T-helper 17 cell (primary cell): ENCODE data around the gene GMPPB. TPM values are rescaled to one million over a fixed set of nuclear protein-coding genes. Genes with fewer than 3 reads are reported as not detected.
A peak's percentile ranks its signal among the peaks of the same experiment; 100 is the strongest.

ENCODE experiments used
- ATAC-seq: fragments of 150-1000 bp; cut with Tn5 transposase; 2 replicates; pipeline ENCODE4 v1.10.0; 2021; ENCODE audit warnings: mild to moderate bottlenecking, moderate library complexity
- DNase-seq, 3 donors: peaks; one replicate each; pipeline versions ENCODE4 v3.0.0 to v3.0.0-alpha.2; 2020 to 2021
- H3K9me3 ChIP-seq: one replicate; pipeline ENCODE4 v1.7.0; 2013; ENCODE audit warnings: low read length, mild to moderate bottlenecking; ENCODE audit not compliant: control insufficient read depth, poor library complexity, severe bottlenecking
- H3K27ac Mint-ChIP-seq: one replicate; pipeline ENCODE4 v1.8.0; 2022; ENCODE audit warnings: mild to moderate bottlenecking, moderate library complexity, mixed read lengths
- H3K27me3 Mint-ChIP-seq: one replicate; pipeline ENCODE4 v1.8.0; 2022; ENCODE audit warnings: mixed read lengths
- H3K36me3 Mint-ChIP-seq: one replicate; pipeline ENCODE4 v1.8.0; 2022; ENCODE audit warnings: low read depth, mixed read lengths
- H3K4me1 Mint-ChIP-seq: one replicate; pipeline ENCODE4 v1.8.0; 2022; ENCODE audit warnings: mild to moderate bottlenecking, mixed read lengths
- H3K4me3 Mint-ChIP-seq: one replicate; pipeline ENCODE4 v1.8.0; 2022; ENCODE audit warnings: mild to moderate bottlenecking, moderate library complexity, mixed read lengths
- total RNA-seq, 4 donors: library from RNA in 2 of 4; stranded (reverse) in 2 of 4; gene quantifications; one replicate each; pipeline ENCODE4 v1.2.3 and lab custom pipeline; 2022 to 2026

The GMPPB gene
- total RNA-seq (10 to 100 TPM; 42.9 to 61.9 TPM), total RNA-seq (lab: John Stamatoyannopoulos, UW) (59.8 to 66.2 reads per million in 2 donors)

DNA sequence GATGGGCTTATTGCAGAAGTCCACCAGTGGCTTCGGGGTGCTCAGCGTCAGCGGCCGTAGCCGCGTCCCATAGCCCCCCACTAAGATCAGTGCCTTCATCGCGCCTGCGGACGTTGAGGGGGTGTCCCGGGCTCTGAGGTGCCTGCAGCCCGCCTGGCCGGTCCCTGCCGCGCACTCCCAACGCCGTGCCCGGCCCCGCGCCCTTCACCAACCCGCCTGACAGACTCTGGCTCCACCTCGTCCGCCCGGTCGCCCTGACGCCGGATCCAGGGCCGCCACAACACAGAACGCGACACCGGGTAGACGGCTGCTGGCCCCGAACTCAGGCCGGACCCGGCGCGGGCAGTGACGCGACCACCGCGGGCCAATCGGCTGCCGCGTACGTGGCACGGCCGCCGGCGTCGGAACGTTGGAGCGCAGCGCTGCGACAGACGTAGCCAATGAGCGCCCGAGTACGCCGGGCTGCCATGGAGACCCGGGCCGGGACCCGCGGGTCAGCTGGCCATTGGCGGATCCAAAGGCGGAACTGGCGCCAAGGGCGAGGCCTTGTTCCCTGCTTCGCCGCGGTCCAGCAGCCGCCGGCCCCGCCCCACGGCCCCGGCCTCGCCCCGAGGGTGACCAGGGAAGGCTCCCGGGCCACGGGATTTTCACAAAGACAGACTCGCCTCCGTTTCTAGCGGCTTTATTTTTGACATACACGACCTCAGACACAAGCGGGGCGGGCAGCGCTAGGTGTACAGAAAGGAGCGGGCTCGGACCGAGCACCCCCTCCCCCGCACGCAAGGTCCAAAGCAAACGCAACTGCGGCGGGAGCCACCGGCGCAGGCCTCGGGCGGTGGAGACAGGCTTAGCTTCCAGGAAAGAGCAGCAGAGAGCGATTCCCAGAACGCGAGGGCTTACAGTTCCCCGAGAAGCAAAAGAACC, at the start of gene GMPPB:
TSS of gene GMPPB (minus strand) at position 324 of the 924 bp plus-strand sequence. CDS start at position 99, 225 bp downstream.
- H3K27ac Mint-ChIP-seq: peak within 1 kb of the TSS; percentile 97
- H3K27me3 Mint-ChIP-seq: no peaks in the 10 kb centered on the region
- ATAC-seq (peak; percentile 79), DNase-seq (peak; percentile 88 to 90 (median 89))
- peaks cover 24% of the 10 kb centered on the region for H3K4me1 Mint-ChIP-seq
- H3K4me3 Mint-ChIP-seq: peak within 1 kb of the TSS; percentile 93
- H3K9me3 ChIP-seq: no peaks in the 10 kb centered on the region
- H3K36me3 Mint-ChIP-seq: no peaks in the 10 kb centered on the region

DNA sequence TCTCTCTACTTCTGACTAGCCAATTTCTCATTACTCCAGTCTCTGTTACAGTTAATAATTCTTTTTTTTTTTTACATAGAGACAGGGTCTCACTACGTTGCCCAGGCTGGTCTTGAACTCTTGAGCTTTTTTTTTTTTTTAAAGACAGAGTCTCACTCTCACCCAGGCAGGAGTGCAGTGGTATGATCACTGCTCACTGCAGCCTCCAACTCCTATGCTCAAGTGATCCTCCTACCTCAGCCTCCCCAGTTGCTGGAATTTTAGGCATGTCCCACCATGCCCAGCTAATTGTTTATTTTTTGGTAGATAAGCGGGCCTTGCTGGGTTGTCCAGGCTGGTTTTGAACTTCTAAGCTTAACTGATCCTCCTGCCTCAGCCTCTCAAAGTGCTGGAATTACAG, 49.0 kb upstream of the GMPPB start:
- H3K4me3 Mint-ChIP-seq: no peak overlapping the region
- no peaks in the 10 kb centered on the region for H3K27me3 Mint-ChIP-seq
- no peaks in the 10 kb centered on the region for H3K36me3 Mint-ChIP-seq
- H3K4me1 Mint-ChIP-seq: peaks cover 16% of the 10 kb centered on the region
- H3K9me3 ChIP-seq: no peaks in the 10 kb centered on the region
- DNase-seq: no peak
- no peak for ATAC-seq
- H3K27ac Mint-ChIP-seq: peak overlapping the region; percentile 68

DNA sequence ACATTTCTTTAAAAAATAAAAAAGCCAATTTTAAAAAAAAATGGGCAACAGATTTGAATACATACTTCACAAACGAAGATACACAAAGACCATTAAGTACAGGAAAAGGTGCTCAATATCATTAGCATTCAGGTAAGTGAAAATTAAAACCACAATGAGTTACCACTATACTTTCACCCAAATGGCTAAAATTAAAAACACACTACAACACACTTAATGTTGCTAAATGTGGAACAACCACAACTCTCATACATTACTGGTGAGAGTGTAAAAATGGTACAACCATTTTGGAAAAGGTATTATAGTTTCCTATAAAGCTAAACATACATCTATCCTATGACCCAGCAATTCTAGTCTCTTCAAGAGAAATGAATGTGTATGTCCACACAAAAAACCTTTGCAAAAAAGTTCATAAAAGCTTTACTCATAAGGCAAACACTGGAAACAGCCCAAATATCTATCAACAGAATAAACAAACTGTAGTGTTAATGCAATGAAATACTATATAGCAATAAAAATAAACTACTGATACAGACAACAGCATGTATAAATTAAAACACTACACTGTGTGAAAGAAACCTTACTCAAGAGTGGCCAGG, 47.7 kb upstream of the GMPPB start:
- Mint-ChIP-seq H3K27ac (peak overlapping the region; percentile 9), H3K4me1 (peaks cover 16% of the 10 kb centered on the region), H3K4me3 (no peak overlapping the region), H3K36me3 (no peaks in the 10 kb centered on the region), H3K27me3 (no peaks in the 10 kb centered on the region)
- DNase-seq (no peak), ATAC-seq (no peak)
- H3K9me3 ChIP-seq: no peaks in the 10 kb centered on the region

DNA sequence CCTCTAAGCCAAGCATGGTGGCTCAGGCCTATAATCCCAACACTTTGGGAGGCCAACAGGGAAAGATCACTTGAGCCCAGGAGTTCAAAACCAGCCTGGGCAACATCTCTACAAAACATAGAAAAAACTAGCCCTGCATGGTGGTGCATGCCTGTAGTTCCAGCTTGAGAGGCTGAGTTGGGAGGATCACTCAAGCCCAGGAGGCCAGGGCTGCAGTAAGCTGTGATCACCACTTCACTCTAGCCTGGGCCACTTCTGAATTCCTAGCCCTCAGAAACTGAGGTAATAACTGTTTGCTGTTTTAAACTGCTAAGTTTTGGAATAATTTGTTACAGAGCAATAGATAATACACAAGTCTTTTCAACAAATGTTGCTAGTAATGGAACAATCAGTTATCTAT, 46.2 kb upstream of the GMPPB start:
- Mint-ChIP-seq H3K27ac (no peak overlapping the region), H3K4me3 (no peak overlapping the region)

DNA sequence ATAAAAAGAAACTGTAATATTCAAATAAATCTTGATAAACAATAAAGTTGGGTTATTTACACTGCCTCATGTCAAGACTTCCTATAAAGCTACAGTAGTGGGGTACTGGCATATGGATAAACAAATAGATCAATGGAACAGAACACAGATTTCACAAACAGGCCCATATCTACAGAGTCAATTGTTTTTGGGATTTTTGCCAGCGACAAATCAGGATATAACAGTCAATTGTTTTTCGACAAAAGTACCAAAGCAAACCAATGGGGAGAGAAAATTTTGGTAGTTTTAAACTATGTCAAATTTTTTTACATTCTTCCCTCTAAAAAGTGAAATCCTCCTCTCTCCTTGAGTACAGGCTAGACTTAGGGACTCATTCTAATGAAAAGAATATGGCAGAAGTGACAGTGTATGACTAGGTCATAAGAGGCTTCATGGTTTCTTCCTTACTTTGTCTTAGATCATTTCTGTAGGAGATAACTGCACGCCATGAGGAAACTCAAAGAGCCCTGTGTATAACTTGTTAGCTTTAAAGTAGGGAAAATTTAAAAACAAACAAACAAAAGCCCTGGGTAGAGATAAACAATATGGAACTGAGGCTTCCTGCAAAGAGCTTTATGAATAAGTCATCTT, 45.6 kb upstream of the GMPPB start:
- Mint-ChIP-seq H3K4me3 (no peak overlapping the region), H3K27ac (no peak overlapping the region), H3K36me3 (no peaks in the 10 kb centered on the region), H3K4me1 (peaks cover 17% of the 10 kb centered on the region), H3K27me3 (no peaks in the 10 kb centered on the region)
- H3K9me3 ChIP-seq: no peaks in the 10 kb centered on the region
- DNase-seq (no peak), ATAC-seq (no peak)

More for the DNA sequence above, 46.2 kb upstream of the GMPPB start:
- Mint-ChIP-seq H3K4me1 (peaks cover 15% of the 10 kb centered on the region), H3K36me3 (no peaks in the 10 kb centered on the region), H3K27me3 (no peaks in the 10 kb centered on the region)
- no peaks in the 10 kb centered on the region for H3K9me3 ChIP-seq
- ATAC-seq (no peak), DNase-seq (no peak)

DNA sequence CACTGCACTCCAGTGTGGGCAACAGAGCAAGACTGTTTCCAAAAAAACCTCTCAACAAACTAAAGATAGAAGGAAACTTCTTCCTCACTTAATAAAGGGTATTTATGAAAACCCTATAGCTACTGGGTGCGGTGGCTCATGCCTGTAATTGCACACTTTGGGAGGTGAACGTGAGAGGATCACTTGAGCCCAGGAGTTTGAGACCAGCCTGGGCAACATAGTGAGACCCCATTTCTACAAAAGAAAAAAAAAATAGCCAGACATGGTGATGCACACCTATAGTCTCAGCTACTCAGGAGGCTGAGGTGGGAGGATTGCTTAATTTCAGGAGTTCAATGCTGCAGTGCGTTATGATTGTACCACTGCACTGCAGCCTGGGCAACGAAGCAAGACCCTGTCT, 40.2 kb upstream of the GMPPB start:
- Mint-ChIP-seq H3K27me3 (no peaks in the 10 kb centered on the region), H3K36me3 (no peaks in the 10 kb centered on the region), H3K4me3 (no peak overlapping the region), H3K27ac (no peak overlapping the region), H3K4me1 (peaks cover 13% of the 10 kb centered on the region)
- H3K9me3 ChIP-seq: no peaks in the 10 kb centered on the region
- ATAC-seq: no peak
- no peak for DNase-seq

DNA sequence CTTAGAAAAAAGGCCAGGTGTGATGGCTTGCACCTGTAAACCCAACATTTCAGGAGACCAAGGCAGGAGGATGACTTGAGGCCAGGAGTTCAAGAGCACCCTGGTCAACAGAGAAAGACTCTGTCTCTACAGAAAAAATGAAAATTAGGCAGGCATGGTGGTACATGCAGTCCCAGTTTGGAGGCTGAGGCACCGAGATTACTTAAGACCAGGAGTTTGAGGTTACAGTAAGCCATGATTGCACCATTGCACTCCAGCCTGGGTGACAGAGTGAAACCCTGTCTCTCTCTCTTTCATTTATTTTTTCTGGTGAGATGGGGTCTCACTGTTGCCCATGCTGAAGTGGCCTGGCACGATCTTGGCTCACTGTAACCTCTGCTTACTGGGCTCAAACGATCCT, 37.9 kb upstream of the GMPPB start:
- DNase-seq (no peak), ATAC-seq (no peak)
- Mint-ChIP-seq H3K4me1 (peaks cover 21% of the 10 kb centered on the region), H3K27me3 (no peaks in the 10 kb centered on the region), H3K36me3 (no peaks in the 10 kb centered on the region), H3K4me3 (no peak overlapping the region), H3K27ac (no peak overlapping the region)
- H3K9me3 ChIP-seq: no peaks in the 10 kb centered on the region

DNA sequence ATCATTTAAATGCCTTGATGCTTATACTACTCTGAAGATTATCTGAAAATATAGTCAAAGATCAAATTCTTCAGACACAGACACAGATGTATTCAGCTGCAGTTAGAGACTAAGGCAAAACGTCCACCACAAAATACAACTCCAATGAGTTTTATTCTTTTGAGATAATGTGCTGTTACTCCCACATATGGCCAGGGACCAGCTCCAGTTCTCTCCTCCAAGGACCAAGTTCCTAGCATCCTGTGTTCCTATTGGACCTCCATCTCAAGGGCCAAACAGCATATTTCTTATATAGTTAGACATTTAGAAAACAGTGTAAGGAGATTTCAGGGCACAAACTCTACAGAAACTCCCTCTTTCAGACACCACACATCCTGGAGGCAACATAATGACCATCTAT, 35.5 kb upstream of the GMPPB start:
- ATAC-seq (no peak), DNase-seq (no peak)
- no peaks in the 10 kb centered on the region for H3K27me3 Mint-ChIP-seq
- peaks cover 28% of the 10 kb centered on the region for H3K4me1 Mint-ChIP-seq
- no peaks in the 10 kb centered on the region for H3K36me3 Mint-ChIP-seq
- no peaks in the 10 kb centered on the region for H3K9me3 ChIP-seq
- no peak overlapping the region for H3K27ac Mint-ChIP-seq
- no peak overlapping the region for H3K4me3 Mint-ChIP-seq

DNA sequence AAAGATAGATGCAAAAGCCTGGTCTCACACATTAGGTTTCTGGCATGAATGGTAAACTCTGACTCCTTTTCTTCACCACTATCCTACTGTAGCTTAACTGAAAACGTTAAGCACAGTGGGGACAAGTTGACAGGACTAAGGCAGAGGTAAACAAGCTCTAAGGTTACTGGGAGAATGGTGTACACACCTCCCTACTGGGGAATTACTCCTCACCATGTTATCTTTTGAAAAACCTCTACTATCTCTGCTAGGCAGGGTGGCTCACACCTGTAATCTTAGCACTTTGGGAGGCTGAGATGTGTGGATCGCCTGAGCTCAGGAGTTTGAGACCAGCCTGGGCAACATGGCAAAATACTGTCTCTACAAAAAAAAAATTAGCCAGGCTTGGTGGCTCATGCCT, 33.4 kb upstream of the GMPPB start:
- no peak for DNase-seq
- H3K27ac Mint-ChIP-seq: peak overlapping the region; percentile 78

DNA sequence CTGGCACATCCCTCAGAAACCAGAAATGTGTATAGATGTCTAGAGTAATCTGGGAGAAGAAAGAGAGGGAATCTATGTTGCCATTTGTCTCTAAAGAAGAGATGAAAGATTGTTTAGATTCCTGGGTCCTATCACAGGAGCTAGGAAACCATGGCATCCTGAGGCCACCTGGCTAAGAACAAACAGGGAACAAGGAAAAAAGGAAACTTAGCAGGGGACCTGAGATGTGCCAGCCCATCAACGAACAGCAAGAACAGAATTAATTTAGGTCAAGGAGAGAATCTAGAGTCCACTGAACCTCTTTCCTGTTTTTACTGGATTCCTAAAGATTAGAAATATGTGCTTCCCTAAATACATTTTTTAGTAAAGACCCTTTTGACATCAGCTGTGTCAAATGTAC, 32.3 kb upstream of the GMPPB start:
- Mint-ChIP-seq H3K4me1 (peaks cover 39% of the 10 kb centered on the region), H3K36me3 (no peaks in the 10 kb centered on the region)

More for the DNA sequence above, 33.4 kb upstream of the GMPPB start:
- H3K36me3 Mint-ChIP-seq: no peaks in the 10 kb centered on the region
- no peak overlapping the region for H3K4me3 Mint-ChIP-seq
- no peaks in the 10 kb centered on the region for H3K27me3 Mint-ChIP-seq
- peaks cover 39% of the 10 kb centered on the region for H3K4me1 Mint-ChIP-seq
- no peaks in the 10 kb centered on the region for H3K9me3 ChIP-seq
- no peak for ATAC-seq

DNA sequence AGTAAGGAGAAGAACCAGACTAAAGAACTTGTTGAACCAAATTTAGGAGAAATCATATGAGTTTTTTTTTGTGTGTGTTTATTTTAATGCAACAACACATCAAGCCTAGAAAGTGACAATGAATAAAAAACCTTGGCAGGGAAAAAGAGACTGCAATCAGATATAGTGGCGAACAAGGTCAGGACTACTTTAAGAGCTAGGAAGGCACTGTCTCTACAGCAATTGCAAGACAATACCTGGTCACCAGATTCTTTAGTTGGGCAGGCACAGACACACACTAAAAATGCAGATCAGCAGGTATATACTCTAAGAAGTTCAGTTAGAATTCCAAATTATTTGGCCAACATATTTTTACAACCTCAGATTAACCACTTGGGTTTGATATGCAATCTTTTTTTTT, 30.8 kb upstream of the GMPPB start:
- peak overlapping the region; percentile 29 for H3K27ac Mint-ChIP-seq
- peak overlapping the region; percentile 33 for H3K4me3 Mint-ChIP-seq
- H3K9me3 ChIP-seq: no peaks in the 10 kb centered on the region
- H3K4me1 Mint-ChIP-seq: peaks cover 39% of the 10 kb centered on the region
- no peaks in the 10 kb centered on the region for H3K36me3 Mint-ChIP-seq
- DNase-seq (no peak), ATAC-seq (no peak)
- no peaks in the 10 kb centered on the region for H3K27me3 Mint-ChIP-seq

More for the DNA sequence above, 32.3 kb upstream of the GMPPB start:
- ATAC-seq (no peak), DNase-seq (no peak)
- no peaks in the 10 kb centered on the region for H3K27me3 Mint-ChIP-seq
- H3K9me3 ChIP-seq: no peaks in the 10 kb centered on the region
- peak overlapping the region; percentile 78 for H3K27ac Mint-ChIP-seq
- H3K4me3 Mint-ChIP-seq: no peak overlapping the region

DNA sequence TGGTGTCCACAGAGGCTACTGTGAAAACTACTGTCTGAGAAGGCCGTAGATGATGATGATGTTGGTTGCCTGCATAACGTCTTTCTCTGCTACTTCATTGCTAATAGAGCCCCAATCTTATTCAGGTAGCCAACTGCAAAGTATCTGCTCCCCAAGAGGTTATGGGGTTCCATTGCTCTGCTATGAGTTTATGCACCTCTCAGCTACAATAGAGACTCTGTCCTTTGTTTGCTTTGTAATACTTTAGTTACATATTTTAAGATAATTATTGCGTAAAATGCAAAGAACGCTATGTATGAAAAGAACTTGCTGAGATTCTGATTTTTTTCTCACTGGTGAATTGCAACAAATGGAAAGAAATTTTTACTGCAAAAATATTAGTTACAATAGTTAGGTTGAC, 27.8 kb upstream of the GMPPB start:
- Mint-ChIP-seq H3K4me3 (no peak overlapping the region), H3K4me1 (peaks cover 29% of the 10 kb centered on the region), H3K36me3 (peaks cover 2% of the 10 kb centered on the region), H3K27me3 (no peaks in the 10 kb centered on the region), H3K27ac (no peak overlapping the region)
- no peaks in the 10 kb centered on the region for H3K9me3 ChIP-seq
- no peak for ATAC-seq
- no peak for DNase-seq

DNA sequence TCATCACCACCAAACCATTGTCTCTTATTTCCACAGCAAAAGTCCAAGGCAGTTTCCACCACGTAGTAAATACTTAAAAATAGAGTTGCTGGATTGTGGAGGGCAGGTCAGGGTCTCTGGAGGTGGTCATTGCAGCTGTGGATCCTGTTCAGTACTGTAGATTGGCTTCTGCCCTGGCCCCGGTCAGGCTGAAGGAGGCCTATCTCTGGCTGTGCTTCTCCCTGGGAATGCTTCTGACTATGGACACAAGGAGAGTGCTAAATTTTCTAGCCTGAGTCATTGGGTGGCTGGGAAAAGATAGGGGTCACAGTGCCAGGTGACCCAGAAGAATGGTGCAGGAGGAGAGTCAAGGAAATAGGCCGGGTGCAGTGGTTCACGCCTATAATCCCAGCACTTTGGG, 26.3 kb upstream of the GMPPB start:
- Mint-ChIP-seq H3K4me3 (peak overlapping the region; percentile 12), H3K36me3 (peaks cover 2% of the 10 kb centered on the region), H3K27ac (no peak overlapping the region), H3K4me1 (peaks cover 23% of the 10 kb centered on the region), H3K27me3 (no peaks in the 10 kb centered on the region)
- DNase-seq (no peak), ATAC-seq (no peak)
- H3K9me3 ChIP-seq: no peaks in the 10 kb centered on the region
